ENCODE results near the gene ERBB2. TPM values are rescaled to one million over a fixed set of nuclear protein-coding genes. Genes with fewer than 3 reads are reported as not detected.

The ERBB2 gene
- total and polyA plus RNA-seq, 2 of the 4 experiments (the other 2 are of a cell fraction) = 28.7 to 33.3 TPM

DNA sequence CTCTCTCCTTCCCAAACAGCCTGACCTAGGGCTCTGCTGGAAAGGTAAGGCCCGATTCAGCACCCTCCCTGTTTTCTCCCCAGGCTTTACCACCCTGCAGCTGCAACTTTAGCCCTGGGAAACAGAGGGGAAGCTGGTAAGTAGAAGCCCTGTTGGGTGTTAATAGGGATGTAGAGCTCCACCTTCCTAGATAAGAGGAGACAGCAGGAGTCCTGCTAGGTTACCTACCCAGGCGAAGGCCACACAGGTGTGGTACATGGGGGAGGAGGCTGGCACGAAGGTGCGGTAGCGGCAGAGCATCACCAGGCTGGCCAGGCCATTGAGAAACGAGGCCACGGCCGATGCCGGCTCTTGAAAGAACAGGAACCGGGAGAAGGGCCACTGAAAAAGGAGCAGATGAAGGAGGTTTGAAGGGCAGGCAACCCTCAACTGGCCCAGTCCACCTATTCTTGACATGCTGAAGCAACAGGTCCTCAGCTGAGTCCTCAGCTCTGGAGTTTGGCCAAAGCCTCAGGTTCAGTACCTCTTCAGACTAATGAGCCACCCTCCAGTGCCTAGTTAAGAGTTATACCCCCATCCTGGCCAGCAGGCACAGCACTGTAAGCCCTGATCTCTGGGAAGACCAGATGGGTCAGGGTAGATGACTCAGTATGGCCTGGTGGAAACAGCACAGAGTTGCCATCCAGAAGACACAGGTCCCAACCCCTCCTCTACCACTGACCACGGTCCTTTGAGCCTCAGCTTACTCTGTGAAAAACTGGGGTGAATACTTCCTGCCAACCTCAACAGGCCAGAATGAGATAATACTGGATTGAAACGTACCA lies 15.3 kb upstream of the ERBB2 start:
- Histone ChIP-seq H3K4me3 (ENCODE audit: insufficient read depth, low read depth, low read length) (no peak overlapping the region), H4K91ac (ENCODE audit: insufficient read depth, low read depth, low read length) (no peak overlapping the region), H3K18ac (ENCODE audit: low read depth, low read length) (no peak overlapping the region), H3K4me2 (ENCODE audit: low read depth, low read length) (no peak overlapping the region), H3K9ac (ENCODE audit: low read depth, low read length) (no peak overlapping the region), H3K9me3 (ENCODE audit: control insufficient read depth, insufficient read depth, low read length) (no peaks in the 10 kb centered on the region), H2BK20ac (ENCODE audit: low read depth, low read length) (no peak overlapping the region), H3K79me1 (ENCODE audit: low read depth in 1 of 2, low read length in 2 of 2) (peaks cover 8 to 16% of the 10 kb centered on the region in 2 experiments), H3K27ac (ENCODE audit: insufficient read depth, low read length) (no peak overlapping the region), H2BK15ac (ENCODE audit: low read depth, low read length) (no peak overlapping the region), H3K4ac (ENCODE audit: low read depth, low read length) (no peak overlapping the region), H3K36me3 (ENCODE audit: control insufficient read depth, insufficient read depth, low read length) (peaks cover 8% of the 10 kb centered on the region), H2BK5ac (ENCODE audit: low read depth, low read length, poor library complexity, severe bottlenecking) (no peak overlapping the region), H2AK9ac (replicated peaks; ENCODE audit: low read depth, low read length, poor library complexity) (no peak overlapping the region), H3K14ac (replicated peaks; ENCODE audit: low read depth, low read length) (no peak overlapping the region), H3K9me1 (ENCODE audit: insufficient read depth, low read length) (peaks cover 8% of the 10 kb centered on the region), H2AK5ac (ENCODE audit: low read depth, low read length) (no peak overlapping the region), H3K23ac (ENCODE audit: low read depth, low read length) (no peak overlapping the region), H4K20me1 (ENCODE audit: insufficient read depth, low read length) (no peaks in the 10 kb centered on the region), H3K56ac (ENCODE audit: extremely low read depth, insufficient read depth, low read length) (no peak overlapping the region), H4K8ac (ENCODE audit: low read depth in 2 of 2, low read length in 2 of 2) (no peak overlapping the region), H2BK120ac (ENCODE audit: low read depth, low read length) (no peak overlapping the region), H4K5ac (ENCODE audit: low read depth, low read length) (no peak overlapping the region), H3K4me1 (ENCODE audit: control insufficient read depth, insufficient read depth, low read length) (peaks cover 9% of the 10 kb centered on the region), H2AFZ (replicated peaks; ENCODE audit: low read length, poor library complexity) (no peak overlapping the region), H3K27me3 (ENCODE audit: control insufficient read depth, insufficient read depth, low read length) (no peaks in the 10 kb centered on the region)
- in situ Hi-C loops (cut with MboI; ENCODE audit: low sequenced_read_pairs) = no loop called here
- ATAC-seq (ENCODE audit: low read depth) (no peak), DNase-seq (no peak)
- intact Hi-C loops (cut with micrococcal nuclease) = no loop called here
- dilution Hi-C loops (cut with HindIII; ENCODE audit: low sequenced_read_pairs, unreplicated experiment) = no loop called here
- TF ChIP-seq USF2 (IDR thresholded peaks at IDR 0.05; ENCODE audit: low read depth, low read length) = no peak
- no peak for TF ChIP-seq MAZ (IDR thresholded peaks at IDR 0.05; ENCODE audit: borderline replicate concordance, low read depth, low read length)
- TF ChIP-seq NFE2L2 (IDR thresholded peaks at IDR 0.05; ENCODE audit: low read depth, low read length) = no peak
- TF ChIP-seq CHD1 (IDR thresholded peaks at IDR 0.05; ENCODE audit: low read depth, low read length) = no peak
- no peak for TF ChIP-seq RCOR1 (IDR thresholded peaks at IDR 0.05; ENCODE audit: insufficient replicate concordance, low read length)
- no peak for TF ChIP-seq RAD21 (IDR thresholded peaks at IDR 0.05; ENCODE audit: low read length)
- BruUV-seq (replicated peaks) = no TSS peak
- CTCF ChIA-PET = interaction anchor here (1.0 kb wide), 1 partner anchor 16 kb away, joined by 3 read pairs; no protein-coding TSS in a partner anchor
- WGBS, 2 experiments (ENCODE audit: extremely low coverage in 2 of 2, insufficient read length in 1 of 2) = 90% methylated on average over 5 of the region's 12 CpGs; no CpG with 5 or more reads in 1 of the 2 experiments
- POLR2A ChIA-PET (ENCODE audit: unreplicated experiment) = no interaction called here

All from IMR-90 (cell line).